Measurements from ENCODE around the gene MS4A18.
A peak's percentile ranks its signal among the peaks of the same experiment; 100 is the strongest.
"Not testable (repeated sequence)": the region's sequence is repeated elsewhere in the genome, so short reads cannot be mapped to it uniquely, and the experiment has no call there.

The MS4A18 gene

GRCh38 chr11:60739114-60739513, 14.6 kb downstream of the MS4A18 start:
- no peak for DNase-seq (ENCODE audit: low spot score)

GRCh38 chr11:60740573-60740972, 16.1 kb downstream of the MS4A18 start:
- no peak for DNase-seq (ENCODE audit: low spot score)

GRCh38 chr11:60741421-60741820, 16.9 kb downstream of the MS4A18 start:
- DNase-seq (ENCODE audit: low spot score) = no peak

GRCh38 chr11:60743058-60743457, 18.5 kb downstream of the MS4A18 start:
- no peak for DNase-seq (ENCODE audit: low spot score)

GRCh38 chr11:60744114-60744513, 19.6 kb downstream of the MS4A18 start:
- DNase-seq (ENCODE audit: low spot score) = no peak

GRCh38 chr11:60747359-60747873, 22.9 kb downstream of the MS4A18 start:
- no peak for DNase-seq (ENCODE audit: low spot score)

- no peak for DNase-seq (ENCODE audit: low spot score)
These were observed 23.7 kb downstream of the MS4A18 start for GRCh38 chr11:60748225-60748624.

GRCh38 chr11:60748821-60749220, 24.3 kb downstream of the MS4A18 start:
- no peak for DNase-seq (ENCODE audit: low spot score)

- DNase-seq (ENCODE audit: low spot score) = no peak
These were observed 26.4 kb downstream of the MS4A18 start for GRCh38 chr11:60750911-60751310.

- DNase-seq (ENCODE audit: low spot score) = no peak
These were observed 28.8 kb downstream of the MS4A18 start for GRCh38 chr11:60753309-60753708.

- DNase-seq (ENCODE audit: low spot score) = no peak
These were observed 30.4 kb downstream of the MS4A18 start for GRCh38 chr11:60754887-60755286.

GRCh38 chr11:60756307-60757032, 31.9 kb downstream of the MS4A18 start, which contains the start of gene MS4A15:
Gene MS4A15 (plus strand): TSS chr11:60756867. CDS start chr11:60763734, 6,867 bp downstream.
- DNase-seq (ENCODE audit: low spot score) = peak; percentile 51

- no peak for DNase-seq (ENCODE audit: low spot score)
These were observed 32.8 kb downstream of the MS4A18 start for GRCh38 chr11:60757231-60757800.

GRCh38 chr11:60758671-60759070, 34.2 kb downstream of the MS4A18 start:
- DNase-seq (ENCODE audit: low spot score) = not testable (repeated sequence)

GRCh38 chr11:60759438-60760225, 35.1 kb downstream of the MS4A18 start:
- not testable (repeated sequence) for DNase-seq (ENCODE audit: low spot score)

- DNase-seq (ENCODE audit: low spot score) = no peak
These were observed 37.1 kb downstream of the MS4A18 start for GRCh38 chr11:60761436-60762190.

GRCh38 chr11:60762851-60763691, 38.6 kb downstream of the MS4A18 start:
- peak; percentile 66 for DNase-seq (ENCODE audit: low spot score)

- DNase-seq (ENCODE audit: low spot score) = no peak
These were observed 39.3 kb downstream of the MS4A18 start for GRCh38 chr11:60763692-60764369.

- peak; percentile 22 for DNase-seq (ENCODE audit: low spot score)
These were observed 40.4 kb downstream of the MS4A18 start for GRCh38 chr11:60764879-60765278.

- no peak for DNase-seq (ENCODE audit: low spot score)
These were observed 40.8 kb downstream of the MS4A18 start for GRCh38 chr11:60765355-60765754.
